Astrocyte (in vitro differentiated cells and primary cell): ENCODE results near the gene SLC30A10. TPM values are rescaled to one million over a fixed set of nuclear protein-coding genes. Genes with fewer than 3 reads are reported as not detected.
"Not testable (repeated sequence)": the region's sequence is repeated elsewhere in the genome, so short reads cannot be mapped to it uniquely, and the experiment has no call there.

Experiments used
- DNase-seq: peaks from one replicate; pipeline ENCODE4 v3.0.0-alpha.2; 2010; ENCODE audit warnings: low read depth
- FAIRE-seq: peaks from 2 replicates; lab custom pipeline; 2011; peaks lifted over from hg19 to GRCh38; lab: Jason Lieb, UNC
- H2AFZ ChIP-seq: 2 replicates; pipeline ENCODE4 v1.6.0; 2012; ENCODE audit warnings: low read depth, low read length, inconsistent platforms
- H3K27ac ChIP-seq: 2 replicates; pipeline ENCODE4 v1.5.1; 2011; ENCODE audit warnings: low read depth, low read length, inconsistent platforms
- H3K27me3 ChIP-seq: 2 replicates; pipeline ENCODE4 v1.6.0; 2011; ENCODE audit warnings: low read length, inconsistent platforms; ENCODE audit not compliant: insufficient read depth
- H3K36me3 ChIP-seq: 2 replicates; pipeline ENCODE4 v1.5.1; 2011; ENCODE audit warnings: low read length, inconsistent platforms; ENCODE audit not compliant: insufficient read depth
- H3K4me1 ChIP-seq: 2 replicates; pipeline ENCODE4 v1.5.1; 2011; ENCODE audit warnings: low read length, inconsistent platforms; ENCODE audit not compliant: insufficient read depth
- H3K4me2 ChIP-seq: 2 replicates; pipeline ENCODE4 v1.6.0; 2012; ENCODE audit warnings: low read length, inconsistent platforms
- H3K4me3 ChIP-seq: 2 replicates; pipeline ENCODE4 v1.5.1; 2011; ENCODE audit warnings: low read depth, mild to moderate bottlenecking, low read length, inconsistent platforms; ENCODE audit not compliant: insufficient read depth
- H3K79me2 ChIP-seq: 2 replicates; pipeline ENCODE4 v1.6.0; 2012; ENCODE audit warnings: mild to moderate bottlenecking, low read length, inconsistent platforms; ENCODE audit not compliant: insufficient read depth
- H3K9ac ChIP-seq: 2 replicates; pipeline ENCODE4 v1.6.0; 2012; ENCODE audit warnings: mild to moderate bottlenecking, low read length, inconsistent platforms
- H3K9me3 ChIP-seq: 2 replicates; pipeline ENCODE4 v1.5.1; 2012; ENCODE audit warnings: low read depth, mild to moderate bottlenecking, low read length, inconsistent platforms; ENCODE audit not compliant: insufficient read depth
- H4K20me1 ChIP-seq: 2 replicates; pipeline ENCODE4 v1.6.0; 2012; ENCODE audit warnings: low read length, inconsistent platforms; ENCODE audit not compliant: insufficient read depth
- H3K27ac Mint-ChIP-seq: one replicate; pipeline ENCODE4 v1.8.0; 2021; ENCODE audit warnings: mild to moderate bottlenecking, mixed read lengths; ENCODE audit not compliant: unreplicated experiment
- H3K27me3 Mint-ChIP-seq: one replicate; pipeline ENCODE4 v1.8.0; 2021; ENCODE audit warnings: low read depth, mixed read lengths; ENCODE audit not compliant: unreplicated experiment
- H3K36me3 Mint-ChIP-seq: one replicate; pipeline ENCODE4 v1.8.0; 2021; ENCODE audit warnings: low read depth, mixed read lengths; ENCODE audit not compliant: unreplicated experiment
- H3K4me1 Mint-ChIP-seq: one replicate; pipeline ENCODE4 v1.8.0; 2021; ENCODE audit warnings: low read depth, mixed read lengths; ENCODE audit not compliant: unreplicated experiment
- H3K4me3 Mint-ChIP-seq: one replicate; pipeline ENCODE4 v1.8.0; 2021; ENCODE audit warnings: mild to moderate bottlenecking, moderate library complexity, mixed read lengths; ENCODE audit not compliant: unreplicated experiment
- H3K9me3 Mint-ChIP-seq: one replicate; pipeline ENCODE4 v1.8.0; 2021; ENCODE audit warnings: mild to moderate bottlenecking, mixed read lengths; ENCODE audit not compliant: unreplicated experiment
- CTCF ChIP-seq: IDR thresholded peaks from 2 replicates; pipeline ENCODE4 v1.5.1; 2011; ENCODE audit warnings: low read depth, mild to moderate bottlenecking, inconsistent platforms, low read length, moderate library complexity; ENCODE audit not compliant: insufficient read depth
- EZH2 ChIP-seq: IDR thresholded peaks from 2 replicates; pipeline ENCODE4 v1.6.1; 2012; ENCODE audit warnings: mild to moderate bottlenecking, low read length, inconsistent platforms; ENCODE audit not compliant: insufficient read depth
- total RNA-seq: library from RNA; stranded (reverse); gene quantifications from 2 replicates; pipeline ENCODE4 v1.2.1, GENCODE V29; 2021

Gene SLC30A10
- total RNA-seq, 1 donor from 2014 or later, result not detected

GRCh38 chr1:219875860-219876259, 52.5 kb downstream of the SLC30A10 start:
- Histone ChIP-seq H3K4me1 (no peaks in the 10 kb centered on the region), H3K36me3 (no peaks in the 10 kb centered on the region), H3K9ac (no peak overlapping the region), H3K4me3 (no peak overlapping the region), H3K4me2 (no peak overlapping the region), H4K20me1 (no peaks in the 10 kb centered on the region), H3K27me3 (peaks cover 2% of the 10 kb centered on the region), H2AFZ (no peak overlapping the region), H3K79me2 (no peaks in the 10 kb centered on the region), H3K27ac (no peak overlapping the region), H3K9me3 (no peaks in the 10 kb centered on the region)
- Mint-ChIP-seq H3K27ac (no peak overlapping the region), H3K9me3 (no peaks in the 10 kb centered on the region), H3K4me1 (no peaks in the 10 kb centered on the region), H3K36me3 (no peaks in the 10 kb centered on the region), H3K4me3 (no peak overlapping the region), H3K27me3 (no peaks in the 10 kb centered on the region)
- no peak for DNase-seq
- TF ChIP-seq EZH2, result no peak
- TF ChIP-seq CTCF, result no peak
- FAIRE-seq, result no peak

GRCh38 chr1:219872538-219872937, 55.8 kb downstream of the SLC30A10 start:
- H3K4me1 ChIP-seq, DNase-seq, H3K36me3 ChIP-seq, H3K9ac ChIP-seq, H3K9me3 Mint-ChIP-seq, H3K4me2 ChIP-seq, H2AFZ ChIP-seq, FAIRE-seq, H3K4me3 Mint-ChIP-seq, H3K27me3 Mint-ChIP-seq, H4K20me1 ChIP-seq, H3K27ac Mint-ChIP-seq, H3K9me3 ChIP-seq, H3K4me3 ChIP-seq, H3K79me2 ChIP-seq, H3K36me3 Mint-ChIP-seq, H3K4me1 Mint-ChIP-seq, H3K27me3 ChIP-seq, H3K27ac ChIP-seq: not testable (repeated sequence)

- Mint-ChIP-seq H3K36me3 (no peaks in the 10 kb centered on the region), H3K27me3 (no peaks in the 10 kb centered on the region), H3K4me3 (no peak overlapping the region), H3K27ac (no peak overlapping the region), H3K9me3 (no peaks in the 10 kb centered on the region), H3K4me1 (no peaks in the 10 kb centered on the region)
- Histone ChIP-seq H2AFZ (no peak overlapping the region), H3K4me1 (no peaks in the 10 kb centered on the region), H3K4me2 (no peak overlapping the region), H3K36me3 (no peaks in the 10 kb centered on the region), H3K9me3 (no peaks in the 10 kb centered on the region), H3K79me2 (no peaks in the 10 kb centered on the region), H3K27ac (no peak overlapping the region), H3K9ac (no peak overlapping the region), H4K20me1 (no peaks in the 10 kb centered on the region), H3K4me3 (no peak overlapping the region), H3K27me3 (peaks cover 2% of the 10 kb centered on the region)
- DNase-seq, result no peak
- FAIRE-seq, result no peak
- TF ChIP-seq EZH2 (no peak), CTCF (no peak)
Measured at GRCh38 chr1:219871427-219872057, 56.8 kb downstream of the SLC30A10 start.

DNA sequence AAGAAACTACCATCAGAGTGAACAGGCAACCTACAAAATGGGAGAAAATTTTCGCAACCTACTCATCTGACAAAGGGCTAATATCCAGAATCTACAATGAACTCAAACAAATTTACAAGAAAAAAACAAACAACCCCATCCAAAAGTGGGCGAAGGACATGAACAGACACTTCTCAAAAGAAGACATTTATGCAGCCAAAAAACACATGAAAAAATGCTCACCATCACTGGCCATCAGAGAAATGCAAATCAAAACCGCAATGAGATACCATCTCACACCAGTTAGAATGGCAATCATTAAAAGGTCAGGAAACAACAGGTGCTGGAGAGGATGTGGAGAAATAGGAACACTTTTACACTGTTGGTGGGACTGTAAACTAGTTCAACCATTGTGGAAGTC, 59.7 kb downstream of the SLC30A10 start:
- H3K27ac Mint-ChIP-seq, H3K27me3 Mint-ChIP-seq, H3K36me3 ChIP-seq, H3K9me3 ChIP-seq, H2AFZ ChIP-seq, H4K20me1 ChIP-seq, H3K9ac ChIP-seq, H3K4me3 ChIP-seq, DNase-seq, FAIRE-seq, H3K4me1 Mint-ChIP-seq, H3K27me3 ChIP-seq, H3K36me3 Mint-ChIP-seq, H3K27ac ChIP-seq, H3K79me2 ChIP-seq, H3K4me2 ChIP-seq, H3K4me3 Mint-ChIP-seq, H3K9me3 Mint-ChIP-seq, H3K4me1 ChIP-seq: not testable (repeated sequence)
